ENCODE results near the gene LIPG.

LIPG gene

GRCh38 chr18:49628119-49628518, 66.3 kb downstream of the LIPG start:
- Histone ChIP-seq H3K27ac (no peak overlapping the region), H3K4me3 (no peak overlapping the region)

GRCh38 chr18:49628881-49629795, 67.3 kb downstream of the LIPG start:
- H3K27ac ChIP-seq = no peak overlapping the region
- no peak overlapping the region for H3K4me3 ChIP-seq

GRCh38 chr18:49630246-49630699, 68.4 kb downstream of the LIPG start:
- no peak overlapping the region for H3K27ac ChIP-seq
- H3K4me3 ChIP-seq = no peak overlapping the region

- Histone ChIP-seq H3K4me3 (no peak overlapping the region), H3K27ac (no peak overlapping the region)
These were observed 69.4 kb downstream of the LIPG start for GRCh38 chr18:49631146-49631866.

- Histone ChIP-seq H3K4me3 (no peak overlapping the region), H3K27ac (no peak overlapping the region)
These were observed 70.7 kb downstream of the LIPG start for GRCh38 chr18:49632588-49632987.

DNA sequence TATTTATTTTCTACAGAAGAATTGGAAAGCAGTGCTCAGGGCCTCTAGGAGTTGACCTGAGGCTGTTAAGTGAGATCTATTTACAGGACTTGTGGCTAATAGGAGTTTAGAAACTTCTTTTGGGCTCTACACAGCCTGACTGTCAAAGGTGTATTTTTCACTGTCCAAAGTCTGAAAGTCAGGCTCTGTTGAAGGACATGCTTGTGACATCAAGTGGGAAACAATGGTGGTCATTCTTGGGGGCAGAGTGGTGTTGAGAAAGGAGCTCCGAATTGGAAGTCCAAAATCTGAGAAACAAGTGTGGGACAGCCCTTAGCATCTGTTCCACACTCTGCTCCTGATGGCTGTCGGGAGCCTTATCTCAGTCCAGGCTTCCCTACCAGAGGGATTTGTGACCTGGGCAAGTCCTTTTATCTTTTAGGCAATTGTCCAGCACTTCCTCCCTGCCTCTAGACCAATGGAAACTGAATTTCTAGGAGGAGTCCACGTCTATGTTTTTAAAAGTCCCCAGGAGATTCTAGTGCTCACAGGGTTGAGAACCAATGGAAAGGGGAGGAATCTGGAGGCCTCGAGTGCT, 76.4 kb downstream of the LIPG start:
- H3K27ac ChIP-seq = no peak overlapping the region
- no peak overlapping the region for H3K4me3 ChIP-seq

DNA sequence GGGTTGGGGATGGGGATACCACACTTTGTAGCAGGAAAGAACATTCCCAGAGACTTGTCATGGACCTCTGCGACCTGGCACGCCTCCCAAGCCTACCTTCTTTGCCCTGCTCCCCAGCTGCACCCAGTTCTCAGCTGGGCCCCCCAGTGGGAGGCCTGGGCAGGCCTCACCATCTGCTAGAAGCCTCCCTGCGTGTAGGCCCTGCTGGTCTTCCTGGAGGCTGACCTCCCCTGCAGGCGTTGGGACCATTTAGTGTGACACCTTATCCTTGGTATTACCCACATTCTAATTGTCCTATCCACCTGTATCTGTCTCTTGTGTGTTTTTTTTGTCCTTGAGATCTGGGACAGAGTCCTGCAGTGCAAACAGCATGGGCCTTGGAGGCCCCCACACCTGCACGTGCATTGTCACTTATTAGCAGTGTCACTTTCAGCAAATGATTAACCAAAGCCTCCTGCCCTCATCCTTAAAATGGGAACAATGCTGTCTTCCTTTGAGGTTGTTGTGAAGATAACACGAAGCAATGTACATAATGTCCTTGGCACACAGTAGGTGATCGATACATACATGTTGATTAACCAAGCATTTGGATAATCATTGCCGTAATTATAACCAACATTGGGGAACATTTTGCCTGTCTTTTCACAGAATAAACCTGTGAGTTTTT, 77.2 kb downstream of the LIPG start:
- H3K27ac ChIP-seq = no peak overlapping the region
- no peak overlapping the region for H3K4me3 ChIP-seq

GRCh38 chr18:49639643-49640391, 78.0 kb downstream of the LIPG start:
- no peak overlapping the region for H3K4me3 ChIP-seq
- peak overlapping the region in 1 of 21 experiments; percentile 17 for H3K27ac ChIP-seq

DNA sequence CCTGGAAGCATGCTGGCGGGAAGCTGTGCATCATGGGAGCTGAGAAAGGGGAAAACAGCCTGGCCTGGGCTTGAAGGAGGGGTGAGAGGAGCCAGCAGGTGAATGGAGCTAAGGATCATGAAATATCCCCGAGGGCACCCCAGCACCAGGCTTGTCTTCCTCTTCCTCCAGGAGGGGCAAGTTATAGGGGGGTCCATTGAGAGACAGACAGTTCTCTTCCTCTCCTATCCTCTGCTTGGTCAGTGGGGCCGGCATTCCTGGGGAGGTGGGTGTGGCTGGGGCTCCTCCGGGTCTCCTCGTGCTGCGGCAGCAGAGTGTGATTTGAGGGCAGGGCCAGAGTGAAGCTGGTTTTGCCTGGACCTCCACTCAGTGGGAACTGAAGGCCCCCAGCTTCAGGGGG, 78.9 kb downstream of the LIPG start:
- no peak overlapping the region for H3K4me3 ChIP-seq
- H3K27ac ChIP-seq = peak overlapping the region in 2 of 21 experiments; percentile 2 to 17

- H3K27ac ChIP-seq = peak overlapping the region in 1 of 21 experiments; percentile 62
These were observed 83.3 kb downstream of the LIPG start for GRCh38 chr18:49645196-49645595.

DNA sequence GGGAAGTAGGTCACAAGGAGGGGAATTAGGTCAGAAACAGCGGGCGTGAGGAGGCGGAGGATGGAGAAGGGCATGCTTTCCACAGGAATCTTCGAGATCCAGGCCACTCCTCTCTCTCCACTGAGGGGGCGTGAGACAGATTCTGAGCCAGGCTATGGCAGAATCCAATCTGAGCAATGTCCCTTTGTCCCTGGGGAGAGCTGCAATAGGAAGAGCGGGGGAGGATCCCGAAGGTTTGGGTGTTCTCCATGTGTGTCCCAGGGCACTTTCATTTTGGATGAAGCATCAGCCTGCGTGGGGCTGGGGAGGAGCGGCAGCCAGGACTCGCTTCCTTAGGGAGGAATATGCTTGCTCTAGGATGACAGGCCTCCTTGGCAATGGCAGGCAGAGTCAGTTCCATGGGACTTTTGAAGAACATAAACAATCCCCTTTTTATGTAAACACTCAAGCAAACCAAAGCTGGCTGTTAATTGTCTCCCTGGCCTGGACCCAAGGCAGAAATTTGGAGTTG, 84.0 kb downstream of the LIPG start:
- Histone ChIP-seq H3K4me3 (no peak overlapping the region), H3K27ac (peak overlapping the region in 5 of 21 experiments; percentile 4 to 62 (median 26))

More at GRCh38 chr18:49645196-49645595, 83.3 kb downstream of the LIPG start:
- no peak overlapping the region for H3K4me3 ChIP-seq

DNA sequence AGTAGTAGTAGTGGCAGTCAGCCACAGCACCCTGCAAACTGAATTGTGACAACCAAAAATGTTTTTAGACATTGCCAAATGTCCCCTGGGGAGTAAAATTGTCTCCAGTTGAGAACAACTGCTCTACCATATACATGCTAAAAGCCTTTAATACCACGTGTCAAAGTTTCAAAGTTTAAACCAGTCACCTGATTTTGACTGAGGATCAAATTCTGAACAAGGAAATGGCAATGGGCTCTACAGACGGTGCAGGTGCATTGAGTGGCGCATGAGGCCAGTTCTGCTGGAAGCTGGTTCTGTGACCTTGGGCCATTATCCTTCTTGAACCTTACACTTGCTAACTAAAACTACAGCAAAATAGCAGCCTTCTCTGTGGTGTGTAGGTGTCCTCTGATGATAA, 85.0 kb downstream of the LIPG start:
- no peak overlapping the region for H3K27ac ChIP-seq

GRCh38 chr18:49647496-49648168, 85.8 kb downstream of the LIPG start:
- H3K4me3 ChIP-seq = no peak overlapping the region
- no peak overlapping the region for H3K27ac ChIP-seq

More for the DNA sequence above, 85.0 kb downstream of the LIPG start:
- H3K4me3 ChIP-seq = no peak overlapping the region

- H3K4me3 ChIP-seq = no peak overlapping the region
- H3K27ac ChIP-seq = no peak overlapping the region
These were observed 86.5 kb downstream of the LIPG start for GRCh38 chr18:49648326-49648725.
